HG03103 (cell line): ENCODE results near the gene DCTN1.

ENCODE experiments used
- ATAC-seq: cut with Tn5 transposase; IDR thresholded peaks from one replicate; pipeline ENCODE4 v1.9.1; 2021; ENCODE audit warnings: low read depth; ENCODE audit not compliant: unreplicated experiment

DCTN1 gene

DNA sequence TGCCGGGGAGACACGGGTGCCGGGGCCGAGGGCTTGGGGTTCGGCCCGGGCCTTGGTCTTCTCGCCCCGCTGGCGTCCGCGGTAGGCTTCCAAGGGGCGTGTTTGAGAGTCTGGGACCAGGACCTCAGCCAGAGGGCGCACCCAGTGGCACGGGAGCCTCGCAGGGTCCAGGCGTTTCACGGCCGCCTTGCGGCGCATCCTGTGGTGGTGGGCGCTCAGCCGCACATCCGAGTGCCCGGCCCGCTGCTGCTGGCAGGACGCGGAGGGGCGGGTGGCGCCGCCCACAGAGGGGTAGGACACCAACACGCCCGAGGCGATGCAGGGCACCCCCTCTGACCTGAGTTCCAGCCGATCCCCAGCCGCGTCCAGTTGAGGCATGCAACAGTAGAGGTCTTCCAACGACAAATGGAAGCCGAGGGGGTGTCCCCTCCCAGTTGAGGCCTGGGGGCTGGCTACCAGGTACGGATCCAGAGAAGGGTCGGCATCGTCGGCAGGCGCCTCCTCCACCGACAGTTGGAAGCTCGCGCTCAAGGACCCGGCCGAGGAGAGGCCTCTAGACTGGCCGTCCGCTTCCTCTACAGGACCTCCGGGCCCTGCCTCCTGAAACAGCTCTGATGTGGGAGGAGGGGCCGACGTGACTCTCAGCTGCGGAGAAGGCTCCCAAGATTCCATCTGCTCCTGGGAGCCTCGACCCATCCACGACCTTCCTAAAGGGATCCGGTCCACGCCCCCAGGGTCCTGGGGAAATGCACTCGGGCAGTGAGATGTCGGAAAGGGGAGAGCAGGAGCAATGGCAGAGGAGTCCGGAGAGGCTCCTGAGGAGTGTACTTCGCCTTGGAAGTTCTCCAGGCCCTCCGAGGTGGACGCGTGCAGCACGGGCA is 35.0 kb upstream of the DCTN1 start:
- ATAC-seq = no peak

DNA sequence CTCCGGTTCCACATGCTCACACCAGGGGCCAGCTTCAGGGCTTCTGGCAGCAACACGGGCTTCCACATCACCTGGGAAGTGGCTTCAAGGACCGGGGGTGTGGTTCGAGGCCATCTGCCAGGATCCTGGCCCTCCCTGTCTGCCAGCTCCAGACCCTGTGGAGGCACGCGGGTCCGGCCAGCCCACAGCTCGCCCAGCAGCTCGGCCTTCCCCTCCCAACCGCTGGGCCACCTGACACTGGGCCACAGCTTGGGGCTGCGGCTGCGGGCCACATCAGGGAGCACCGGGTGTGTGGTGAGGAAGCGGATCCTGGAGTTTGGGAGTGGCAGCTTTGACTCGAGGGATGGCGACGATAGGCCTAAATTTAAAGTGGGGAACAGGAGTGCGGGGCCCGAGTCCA is 34.3 kb upstream of the DCTN1 start:
- no peak for ATAC-seq

DNA sequence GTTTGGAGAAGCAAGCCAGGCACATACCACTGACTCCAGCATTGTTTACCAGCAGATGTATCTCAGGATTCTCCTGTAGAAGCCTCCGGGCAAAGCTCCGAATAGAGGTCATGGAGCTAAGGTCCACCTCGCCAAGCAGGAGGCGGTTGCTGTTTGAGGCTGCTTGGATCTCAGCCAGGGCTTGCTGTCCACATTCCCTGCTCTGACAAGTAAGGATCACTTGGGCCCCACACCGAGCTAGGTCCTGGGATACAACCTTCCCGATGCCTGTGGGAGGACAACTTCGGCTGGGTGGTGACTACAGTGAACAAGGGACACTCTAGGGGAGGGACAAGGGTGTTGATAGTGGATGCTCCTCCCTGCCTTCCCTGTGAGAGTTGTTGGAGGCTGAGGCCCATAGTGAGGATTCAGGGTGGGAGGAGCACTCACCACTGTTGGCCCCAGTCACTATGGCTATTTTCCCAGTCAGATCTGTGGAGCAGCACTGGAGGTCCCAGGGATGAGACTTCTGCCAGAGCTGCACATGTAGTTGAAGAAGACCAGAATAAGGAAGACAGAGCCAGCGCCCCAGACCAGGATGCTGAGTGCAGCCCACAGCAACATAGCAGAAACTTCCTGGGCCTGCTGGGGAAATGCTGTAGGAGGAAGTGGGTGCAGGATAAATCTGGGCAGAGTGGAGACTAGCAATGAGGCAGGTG is 33.0 kb upstream of the DCTN1 start:
- ATAC-seq = no peak

DNA sequence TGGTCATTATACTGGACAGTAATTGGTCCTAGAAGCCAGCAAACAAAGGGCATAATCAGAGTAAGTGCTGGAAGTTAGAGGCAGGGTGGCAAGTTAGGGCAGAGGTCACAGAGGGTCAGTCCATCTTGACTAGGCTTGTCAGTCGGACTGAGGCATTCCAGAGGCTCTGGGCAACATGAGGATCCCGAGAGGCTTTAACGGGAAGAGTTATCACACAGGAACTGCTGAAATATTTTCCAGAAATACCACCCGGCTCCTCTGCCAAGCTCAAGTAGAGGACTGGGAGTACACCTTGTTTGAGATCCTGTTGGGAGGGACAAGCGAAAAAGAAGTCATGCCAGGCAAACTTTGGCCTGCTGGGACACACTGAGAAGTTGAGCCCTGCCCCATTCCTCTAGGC is 27.6 kb upstream of the DCTN1 start:
- ATAC-seq = no peak

DNA sequence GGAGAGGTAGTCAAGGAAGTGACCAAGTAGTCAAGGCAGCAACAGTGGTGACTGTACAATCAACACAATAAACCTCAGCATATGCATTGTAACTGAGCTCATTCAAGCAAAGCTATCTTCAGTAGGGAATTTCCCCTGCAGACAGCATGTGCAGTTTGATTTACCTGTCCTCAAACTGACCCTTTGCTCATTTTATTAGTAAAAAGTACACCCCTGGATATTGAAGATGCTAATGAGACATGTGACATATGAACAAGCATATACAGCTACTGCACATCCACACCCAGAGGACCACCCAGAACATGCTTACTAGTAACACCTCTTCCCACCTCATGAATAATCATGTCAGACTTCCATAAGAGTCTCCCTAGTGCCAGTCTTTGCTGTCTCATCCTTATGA is 25.9 kb upstream of the DCTN1 start:
- no peak for ATAC-seq

DNA sequence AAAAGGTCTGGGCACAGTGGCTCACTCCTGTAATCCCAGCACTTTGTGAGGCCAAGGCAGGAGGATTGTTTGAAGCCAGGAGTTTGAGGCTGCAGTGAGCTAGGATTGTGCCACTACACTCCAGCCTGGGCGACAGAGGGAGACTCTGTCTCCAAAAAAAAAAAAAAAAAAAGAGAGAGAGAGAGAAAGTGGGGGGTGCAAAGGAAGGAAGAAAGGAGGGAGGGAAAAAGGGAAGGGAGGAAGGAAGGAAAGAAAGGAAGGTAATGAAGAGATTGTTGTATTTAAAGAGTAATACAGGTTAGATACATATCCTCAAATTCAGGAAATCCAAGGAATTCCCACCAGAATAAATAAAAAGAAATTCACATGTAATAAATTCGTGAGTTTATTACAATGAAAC is 21.8 kb upstream of the DCTN1 start:
- ATAC-seq = no peak

DNA sequence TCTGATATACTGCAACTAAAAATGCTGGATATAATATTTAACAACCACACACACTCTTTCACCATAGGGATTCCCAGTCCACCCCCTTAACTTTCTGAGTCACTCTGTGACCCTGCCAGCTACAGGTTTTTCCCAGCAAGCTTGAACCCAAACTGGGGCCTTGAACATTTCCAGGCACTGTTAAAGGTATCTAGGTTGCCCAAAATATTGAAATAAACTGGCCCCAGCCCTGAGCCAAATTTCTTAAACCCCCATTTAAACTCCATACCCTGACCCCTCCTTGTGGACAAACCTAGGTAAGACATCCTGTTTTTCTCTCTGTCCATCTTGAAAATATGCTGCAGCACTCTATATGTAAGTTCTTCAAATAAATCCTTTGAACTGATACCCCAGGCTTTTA is 19.7 kb upstream of the DCTN1 start:
- ATAC-seq = no peak

DNA sequence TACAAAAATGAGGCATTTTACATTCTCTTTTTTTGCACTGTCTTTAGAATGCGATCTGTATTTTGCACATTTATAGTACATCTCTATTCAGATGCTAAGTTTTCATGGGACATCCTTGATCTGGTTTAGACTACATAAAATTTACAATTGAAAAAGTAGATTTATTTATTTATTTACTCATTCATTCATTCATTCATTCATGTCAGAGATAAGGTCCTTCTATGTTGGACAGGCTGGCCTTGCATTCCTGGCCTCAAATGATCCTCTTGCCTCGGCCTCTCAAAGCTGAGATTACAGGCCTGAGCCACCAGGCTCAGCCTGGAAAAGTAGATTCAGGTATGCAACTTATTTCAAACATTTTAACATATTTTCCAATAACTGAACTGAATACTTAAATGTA is 16.0 kb upstream of the DCTN1 start:
- ATAC-seq = no peak

DNA sequence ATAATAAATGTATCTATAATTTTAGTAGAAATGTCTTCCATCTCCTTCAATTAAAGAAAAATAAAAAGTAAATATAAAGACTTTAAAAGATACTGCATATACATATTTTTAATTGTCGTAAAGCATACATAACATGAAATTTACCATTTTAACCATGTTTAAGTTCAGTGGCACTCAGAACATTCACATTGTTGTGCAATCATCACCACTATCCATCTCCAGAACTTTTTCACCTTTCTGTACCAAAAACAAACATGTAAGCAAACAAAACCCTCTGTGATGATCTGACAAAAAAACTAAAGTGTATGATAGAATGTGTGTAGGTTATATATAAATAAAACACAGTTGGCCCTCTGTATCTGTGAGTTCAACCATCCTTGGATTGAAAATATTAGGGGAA is 13.4 kb upstream of the DCTN1 start:
- no peak for ATAC-seq

DNA sequence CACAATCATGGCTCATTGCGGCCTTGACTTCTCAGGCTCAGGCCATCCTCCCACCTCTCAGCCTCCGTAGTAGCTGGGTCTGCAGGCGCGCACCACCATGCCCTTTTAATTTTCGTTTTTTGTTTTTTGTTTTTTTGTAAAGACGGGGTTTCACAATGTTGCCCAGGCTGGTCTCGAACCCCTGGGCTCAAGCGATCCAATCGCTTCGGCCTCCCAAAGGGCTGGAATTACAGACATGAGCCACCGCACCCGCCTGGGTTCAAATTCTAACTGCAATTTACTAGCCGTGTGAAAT is 12.3 kb upstream of the DCTN1 start:
- no peak for ATAC-seq

DNA sequence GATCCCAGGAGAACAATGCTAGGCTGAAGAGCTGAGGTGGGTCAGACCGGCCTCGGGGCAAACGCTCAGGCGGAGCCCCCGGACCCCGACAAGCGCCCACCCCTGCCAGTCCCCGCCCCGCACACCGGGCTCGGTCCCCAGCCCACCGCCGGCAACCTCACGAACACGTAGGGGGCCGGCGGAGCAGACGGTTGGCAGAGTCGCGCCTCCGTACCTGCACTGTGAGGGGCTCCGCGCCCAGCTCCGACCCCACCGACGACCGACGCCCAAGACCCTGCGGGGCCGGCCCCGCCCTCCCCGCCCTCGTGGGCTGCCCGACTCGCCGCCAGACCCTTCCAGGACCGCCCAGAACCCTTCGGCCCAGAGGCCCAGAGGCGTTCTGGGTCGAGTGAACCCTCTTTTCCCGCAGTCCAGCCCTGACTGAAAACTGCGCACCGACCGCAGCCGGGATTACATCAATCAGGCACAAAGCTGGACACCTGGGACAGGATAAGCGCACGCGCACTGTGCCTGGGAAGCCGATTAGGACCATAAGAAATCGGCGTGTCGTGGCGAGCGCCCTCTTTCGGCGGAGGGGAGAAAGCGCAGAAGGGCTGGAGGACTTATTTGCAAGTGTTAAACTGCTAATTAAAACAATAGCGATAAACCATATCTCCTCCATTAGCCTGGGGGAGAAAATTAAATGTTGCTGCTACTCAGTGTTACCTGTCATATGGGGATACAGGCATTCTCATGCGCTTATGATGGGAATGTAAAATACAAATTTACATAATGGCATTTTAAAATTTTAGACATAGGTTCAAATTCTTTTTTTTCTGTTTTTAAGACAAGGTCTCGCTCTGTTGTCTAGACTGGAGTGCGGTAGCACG is 11.7 kb upstream of the DCTN1 start:
- ATAC-seq = peak; percentile 57

DNA sequence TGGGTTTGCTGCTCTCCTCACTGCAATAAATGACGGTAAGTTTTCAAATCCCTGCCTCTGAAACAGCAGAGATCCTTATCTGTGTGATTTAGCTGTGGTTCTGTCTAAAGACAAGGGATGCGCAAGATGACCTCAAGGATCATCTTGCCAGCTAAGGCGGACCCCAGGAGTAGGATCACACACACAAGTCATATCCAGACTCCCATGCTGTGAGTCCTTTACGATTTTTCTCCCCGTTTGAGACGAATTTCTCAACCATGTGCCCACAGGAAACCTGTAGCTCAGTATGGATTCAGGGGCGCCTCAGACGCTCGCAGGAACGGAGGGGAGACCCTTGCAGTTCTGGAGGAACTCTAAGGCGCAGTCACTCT is 11.1 kb upstream of the DCTN1 start:
- ATAC-seq = peak; percentile 13

DNA sequence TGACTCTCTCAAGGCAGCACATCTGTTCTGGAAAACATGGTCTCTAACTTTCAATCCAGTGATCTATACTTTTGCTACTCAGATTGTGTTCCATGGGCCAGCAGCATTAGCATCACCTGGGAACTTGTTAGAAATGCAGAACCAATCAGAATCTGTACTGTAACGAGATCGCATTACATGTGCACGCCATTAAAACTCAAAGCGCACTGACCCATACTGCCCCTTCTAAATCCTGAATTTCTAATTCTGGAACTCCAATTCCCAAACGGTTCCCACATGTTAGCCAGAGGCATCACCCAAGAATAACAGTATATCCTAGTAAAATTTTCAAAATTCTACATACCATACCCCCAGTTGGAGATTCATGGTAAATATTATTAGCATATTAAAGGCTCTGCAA is 10.5 kb upstream of the DCTN1 start:
- no peak for ATAC-seq

DNA sequence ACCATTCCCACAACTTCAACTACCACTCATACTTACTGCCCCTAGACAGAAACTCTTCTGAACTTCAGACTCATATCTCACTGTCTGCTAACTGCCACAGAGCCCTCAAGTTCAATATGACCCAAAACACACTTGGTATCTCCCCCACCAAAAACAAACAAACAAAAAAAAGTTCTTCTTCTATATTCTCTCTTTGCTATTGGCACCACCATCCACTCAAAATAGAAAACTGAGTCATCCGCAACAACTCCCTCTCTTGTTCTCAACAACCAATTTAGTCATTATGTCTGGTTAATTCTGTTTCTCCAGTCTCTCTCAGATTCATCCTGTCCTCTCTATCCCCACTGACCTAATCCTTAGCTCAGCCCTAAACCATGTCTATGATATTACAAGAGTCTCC is 7.2 kb upstream of the DCTN1 start:
- no peak for ATAC-seq

DNA sequence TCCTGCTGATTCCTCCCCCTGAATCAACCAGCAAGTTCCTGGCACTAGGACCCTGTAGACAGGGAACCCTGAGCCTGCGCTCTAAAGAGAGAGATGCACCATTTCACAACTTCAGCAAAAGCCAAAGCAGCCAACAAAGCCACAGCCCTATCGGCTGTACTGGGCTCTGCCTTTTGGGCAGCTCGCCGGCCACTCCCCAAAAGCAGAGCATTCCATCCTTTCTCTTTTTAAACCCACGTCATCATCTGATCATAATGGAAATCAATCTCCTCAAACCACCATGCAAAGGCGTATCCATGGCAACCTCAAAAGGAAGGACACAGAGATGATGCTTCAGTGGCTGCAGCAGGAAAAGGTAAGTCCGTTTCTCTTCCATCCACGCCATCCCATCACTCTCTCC is 5.3 kb upstream of the DCTN1 start:
- no peak for ATAC-seq

DNA sequence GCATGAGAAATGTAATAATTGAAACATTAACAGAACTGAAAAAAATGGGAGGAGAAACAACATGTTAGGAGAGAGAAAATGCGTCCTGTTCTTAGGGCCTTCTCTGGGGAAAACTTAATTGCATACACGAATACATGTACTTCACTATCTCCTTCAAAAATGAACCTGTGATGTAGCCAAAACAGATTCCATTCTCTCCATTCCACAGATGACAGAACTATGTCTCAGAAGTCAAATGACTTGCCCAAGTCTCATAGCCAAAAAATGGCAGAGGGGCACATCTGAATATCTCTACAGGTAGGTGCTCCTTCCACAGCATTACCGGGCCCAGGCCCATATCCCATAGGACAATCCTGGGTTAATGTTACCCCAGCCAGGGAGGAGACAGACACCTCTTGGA is 3.9 kb upstream of the DCTN1 start:
- ATAC-seq = no peak

DNA sequence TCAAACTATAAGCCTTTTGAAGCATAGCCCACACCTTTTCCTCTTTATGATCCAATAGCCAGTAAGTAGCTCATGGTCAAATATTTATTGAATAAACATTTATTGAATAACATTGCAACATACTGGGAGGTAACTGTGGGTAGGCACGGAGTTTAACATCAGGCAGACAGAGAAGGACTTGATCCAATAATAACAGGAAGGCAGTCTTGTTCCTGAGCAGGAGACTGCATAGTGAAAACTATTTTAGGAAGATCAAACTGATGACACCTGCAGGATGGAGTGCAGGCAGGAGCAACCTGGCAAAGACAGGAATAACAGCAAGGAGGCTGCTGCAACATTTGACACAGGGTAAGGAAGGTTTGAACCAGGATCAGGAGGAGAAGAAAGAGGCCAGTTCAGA is 3.1 kb upstream of the DCTN1 start:
- no peak for ATAC-seq

DNA sequence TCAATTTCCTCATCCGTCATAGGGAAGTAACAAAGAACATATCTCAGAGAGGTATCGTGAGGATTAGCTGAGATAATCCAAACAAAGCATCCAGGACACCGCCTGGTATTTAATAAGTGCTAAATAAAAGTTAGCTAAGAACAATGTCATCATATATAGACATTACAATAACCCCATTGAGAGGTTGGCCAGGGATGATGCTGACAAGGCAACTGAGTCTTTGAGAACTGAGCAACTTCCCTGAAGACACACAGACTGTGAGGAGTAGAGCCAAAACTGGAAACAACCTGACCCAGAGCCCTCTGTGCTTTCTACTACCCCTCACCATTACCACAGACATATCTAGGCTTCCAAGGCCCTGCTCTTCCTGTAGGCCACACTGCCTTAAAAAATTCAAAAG is 1.6 kb upstream of the DCTN1 start:
- ATAC-seq = no peak

DNA sequence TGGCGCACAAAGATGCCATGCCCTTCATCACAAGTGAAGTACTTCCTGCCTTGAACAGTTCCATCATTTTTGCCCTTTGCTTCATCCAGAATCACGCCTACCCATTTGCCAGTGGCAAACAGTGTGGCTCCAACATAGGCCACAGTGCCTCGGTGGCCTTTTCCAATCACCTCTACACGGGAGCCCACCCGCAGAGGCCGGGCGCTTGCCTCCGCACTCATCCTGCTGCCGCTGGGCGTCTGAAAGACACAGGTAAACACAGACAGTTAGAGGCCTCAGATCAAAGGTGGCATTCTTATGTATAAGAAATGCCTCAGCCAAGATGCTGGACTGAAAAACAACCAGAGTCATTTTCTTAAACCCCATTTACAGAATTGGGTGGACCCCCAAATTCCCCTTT is 2.1 kb downstream of the DCTN1 start:
- no peak for ATAC-seq

DNA sequence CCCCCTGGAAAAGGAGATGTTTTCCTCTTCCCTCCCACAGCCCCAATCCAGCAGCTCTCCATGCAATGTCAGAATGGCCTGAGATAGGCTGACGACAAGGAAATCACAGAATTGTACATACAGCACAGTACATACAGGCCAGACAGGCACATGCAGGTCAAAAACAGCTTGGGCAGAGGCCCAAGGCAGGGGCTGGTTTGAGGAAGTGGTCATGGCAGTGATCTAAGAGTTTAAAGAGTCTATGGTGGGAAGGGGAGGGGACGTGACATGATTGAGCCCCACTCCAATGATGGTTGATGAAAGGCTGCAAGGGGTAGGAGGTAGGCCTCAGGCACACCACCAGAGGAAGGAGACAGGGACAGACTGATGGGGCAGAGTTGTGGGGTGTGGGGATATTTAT is 4.3 kb downstream of the DCTN1 start:
- no peak for ATAC-seq

DNA sequence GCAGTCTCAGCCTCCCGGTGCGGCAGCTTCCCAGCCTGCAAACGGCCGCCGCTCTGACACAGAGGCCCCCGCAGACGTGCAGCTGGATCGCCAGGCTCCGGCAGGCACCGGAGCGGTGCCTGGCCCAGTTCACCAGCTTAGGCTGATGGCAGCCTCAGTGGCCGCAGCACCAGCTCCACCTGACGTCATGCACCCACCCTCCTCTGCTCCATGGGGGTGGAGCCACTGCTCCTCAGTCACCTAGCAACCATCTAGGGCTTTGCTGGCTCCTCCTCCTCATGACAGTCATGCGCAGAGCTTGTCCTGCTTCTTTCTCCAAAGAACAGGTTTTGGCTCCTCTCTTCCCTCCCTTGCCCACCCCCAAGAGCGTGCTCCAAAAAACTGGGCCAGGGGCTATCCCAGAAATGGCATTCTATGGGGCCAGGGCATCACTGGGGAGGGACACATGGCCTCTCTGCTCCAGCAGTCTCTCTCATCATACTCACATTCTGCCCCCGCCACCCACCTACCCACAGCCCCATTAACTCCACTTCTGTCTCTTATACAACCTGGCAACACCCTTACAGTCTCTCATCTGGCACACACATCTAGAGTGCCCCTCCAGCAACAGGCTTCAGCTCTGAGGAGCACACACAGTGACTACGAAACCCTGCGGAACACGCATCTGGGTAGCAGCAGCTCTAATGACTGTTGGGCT is 5.5 kb downstream of the DCTN1 start:
- ATAC-seq = no peak
